GM10266 (cell line): Measurements from ENCODE around the gene NTHL1.

ENCODE experiments used
- DNase-seq: peaks from one replicate; pipeline ENCODE4 v3.0.0; 2012; ENCODE audit errors: extremely low spot score
- TF ChIP-seq, protein P1 (sequence below): IDR thresholded peaks from 2 replicates; pipeline ENCODE4 v1.5.1; 2012; ENCODE audit warnings: mild to moderate bottlenecking, low read depth; ENCODE audit not compliant: control insufficient read depth, insufficient read depth; ENCODE audit errors: missing control alignments

Gene NTHL1

DNA sequence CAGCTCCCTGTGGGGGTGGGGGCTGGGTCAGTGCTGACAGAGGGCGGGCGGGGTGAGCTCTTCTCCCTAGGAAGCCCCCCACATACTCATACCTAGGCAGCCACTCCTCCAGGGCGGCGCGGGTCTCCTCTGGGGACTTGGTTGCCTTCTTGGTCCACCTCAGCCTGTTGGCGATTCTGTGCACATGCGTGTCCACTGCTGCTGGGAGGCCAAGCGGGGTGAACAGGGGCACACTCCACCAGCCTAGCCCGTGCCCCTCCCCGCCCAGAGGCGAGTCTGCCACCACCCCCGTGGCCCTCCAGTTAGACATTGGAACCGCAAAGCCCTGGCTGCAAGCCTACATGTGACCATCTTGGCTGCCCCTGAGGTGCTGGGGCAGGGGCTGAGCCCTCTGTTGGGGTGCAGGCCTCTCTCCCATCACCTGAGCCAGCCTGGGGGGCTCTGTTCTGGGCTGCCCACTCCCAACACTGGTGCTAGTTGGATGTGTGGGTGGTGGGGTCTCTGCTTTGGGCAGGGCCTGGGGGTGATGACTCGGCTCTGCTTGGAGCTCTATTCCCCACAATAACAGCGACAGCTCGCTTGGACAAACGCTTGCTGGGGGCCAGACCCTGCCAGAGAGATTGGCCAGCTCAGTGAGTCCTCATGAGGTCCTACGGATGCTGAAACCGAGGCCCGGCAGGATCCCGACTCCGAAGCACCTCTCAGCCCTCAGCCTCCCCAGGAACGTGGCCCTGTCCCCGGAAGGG is 7.4 kb downstream of the NTHL1 start:
- DNase-seq, result no peak
- TF ChIP-seq, protein P1, sequence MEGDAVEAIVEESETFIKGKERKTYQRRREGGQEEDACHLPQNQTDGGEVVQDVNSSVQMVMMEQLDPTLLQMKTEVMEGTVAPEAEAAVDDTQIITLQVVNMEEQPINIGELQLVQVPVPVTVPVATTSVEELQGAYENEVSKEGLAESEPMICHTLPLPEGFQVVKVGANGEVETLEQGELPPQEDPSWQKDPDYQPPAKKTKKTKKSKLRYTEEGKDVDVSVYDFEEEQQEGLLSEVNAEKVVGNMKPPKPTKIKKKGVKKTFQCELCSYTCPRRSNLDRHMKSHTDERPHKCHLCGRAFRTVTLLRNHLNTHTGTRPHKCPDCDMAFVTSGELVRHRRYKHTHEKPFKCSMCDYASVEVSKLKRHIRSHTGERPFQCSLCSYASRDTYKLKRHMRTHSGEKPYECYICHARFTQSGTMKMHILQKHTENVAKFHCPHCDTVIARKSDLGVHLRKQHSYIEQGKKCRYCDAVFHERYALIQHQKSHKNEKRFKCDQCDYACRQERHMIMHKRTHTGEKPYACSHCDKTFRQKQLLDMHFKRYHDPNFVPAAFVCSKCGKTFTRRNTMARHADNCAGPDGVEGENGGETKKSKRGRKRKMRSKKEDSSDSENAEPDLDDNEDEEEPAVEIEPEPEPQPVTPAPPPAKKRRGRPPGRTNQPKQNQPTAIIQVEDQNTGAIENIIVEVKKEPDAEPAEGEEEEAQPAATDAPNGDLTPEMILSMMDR, result no peak

DNA sequence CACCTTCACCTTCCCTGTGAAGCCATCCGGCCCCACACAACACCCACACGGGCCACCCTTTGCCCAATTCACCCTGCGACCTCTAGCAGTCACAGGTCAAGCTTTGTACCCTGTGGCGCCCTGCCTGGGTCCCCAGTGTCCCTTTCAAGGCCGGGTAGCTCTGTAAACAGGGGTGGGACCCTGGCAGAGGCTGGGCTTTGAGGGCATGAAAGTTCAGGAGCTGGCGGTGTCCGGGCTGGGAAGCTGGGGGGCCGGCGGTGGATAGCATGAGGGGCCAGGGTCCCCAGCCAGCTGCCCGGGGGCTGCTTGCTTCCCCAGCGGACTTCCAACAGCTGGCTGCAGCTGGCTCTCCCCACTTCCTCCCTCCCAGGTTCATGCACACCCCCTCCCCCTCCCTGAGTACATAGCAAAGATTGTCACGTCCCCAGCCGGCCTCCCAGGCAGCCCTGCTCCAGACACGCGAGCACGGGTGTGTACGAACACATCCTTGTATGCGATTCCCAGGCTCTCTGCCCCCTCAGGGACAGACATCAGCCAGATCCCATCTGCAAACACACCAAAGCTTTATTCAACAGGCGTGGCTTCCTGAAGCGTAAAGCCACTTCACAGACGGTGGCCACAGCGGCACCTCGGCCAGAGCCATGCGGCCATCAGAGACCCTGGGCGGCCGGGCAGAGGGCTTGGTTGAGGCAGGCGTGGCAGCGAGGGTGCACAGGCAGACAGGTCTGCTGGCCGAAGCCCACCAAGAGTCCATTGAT is 8.2 kb downstream of the NTHL1 start:
- TF ChIP-seq, protein P1, result no peak
- DNase-seq, result no peak

DNA sequence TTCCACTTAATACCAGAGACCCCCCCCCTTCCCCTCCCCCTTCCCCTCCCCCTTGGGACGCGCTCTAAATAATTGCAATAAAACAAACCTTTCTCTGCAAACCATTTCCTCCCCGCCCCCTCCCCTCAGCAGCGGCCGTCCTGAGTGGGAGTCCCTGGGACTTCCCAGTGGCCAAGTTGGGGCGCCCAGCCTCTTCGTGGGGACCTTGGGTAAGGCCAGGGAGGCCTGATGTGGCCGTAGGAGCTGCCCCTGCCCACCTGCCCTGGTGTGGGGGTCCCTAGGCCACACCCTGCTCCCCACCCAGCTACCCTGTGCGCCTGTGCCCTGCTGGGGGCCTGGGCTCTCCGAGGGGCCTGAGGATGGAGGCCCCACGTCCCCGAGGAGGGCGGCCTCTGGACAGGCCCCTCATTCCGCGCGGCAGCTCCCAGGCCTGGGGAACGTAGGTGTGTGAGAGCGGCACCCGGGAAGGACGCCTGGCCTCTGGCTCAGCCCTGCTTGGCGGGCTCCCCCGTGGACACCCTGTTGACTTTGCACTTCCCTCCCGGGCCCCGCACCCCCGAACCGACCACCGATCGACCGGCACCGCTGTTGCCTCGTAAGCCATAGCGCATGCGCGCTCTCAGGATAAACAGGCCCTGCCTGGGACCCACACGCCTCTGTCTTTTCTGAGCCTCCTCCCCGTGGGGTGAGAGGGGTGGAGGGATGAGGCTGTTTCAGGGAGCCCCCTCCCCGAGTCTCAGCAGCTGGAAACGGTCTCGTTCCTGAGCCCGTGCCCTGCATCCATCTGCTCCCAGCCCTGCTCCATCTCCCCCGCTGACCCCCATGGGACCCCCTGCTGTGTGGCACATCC is 9.0 kb downstream of the NTHL1 start:
- TF ChIP-seq, protein P1, result no peak
- no peak for DNase-seq

DNA sequence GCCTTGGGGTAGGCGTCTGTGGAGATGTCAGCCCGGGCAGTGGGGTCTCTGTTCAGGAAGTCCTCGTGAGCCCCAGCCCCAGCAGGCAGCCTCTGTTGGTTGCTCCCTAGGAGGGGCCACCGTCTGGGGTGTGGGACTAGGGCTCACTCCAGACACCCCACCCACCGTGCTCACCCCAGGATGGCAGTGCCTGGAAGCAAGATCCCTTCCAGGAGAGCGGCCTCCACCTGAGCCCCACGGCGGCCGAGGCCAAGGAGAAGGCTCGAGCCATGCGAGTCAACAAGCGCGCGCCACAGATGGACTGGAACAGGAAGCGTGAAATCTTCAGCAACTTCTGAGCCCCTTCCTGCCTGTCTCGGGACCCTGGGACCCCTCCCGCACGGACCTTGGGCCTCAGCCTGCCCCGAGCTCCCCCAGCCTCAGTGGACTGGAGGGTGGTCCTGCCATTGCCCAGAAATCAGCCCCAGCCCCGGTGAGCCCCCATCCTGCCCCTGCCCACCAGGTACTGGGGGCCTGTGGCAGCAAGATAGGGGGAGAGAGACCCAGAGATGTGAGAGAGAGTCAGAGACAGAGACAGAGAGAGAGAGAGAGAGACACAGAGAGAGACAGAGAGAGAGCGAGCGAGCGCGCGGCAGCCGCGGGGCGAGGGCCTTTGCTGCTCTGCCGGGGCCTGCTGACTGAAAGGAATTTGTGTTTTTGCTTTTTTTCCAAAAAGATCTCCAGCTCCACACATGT is 9.8 kb downstream of the NTHL1 start:
- DNase-seq, result no peak
- TF ChIP-seq, protein P1, result no peak

DNA sequence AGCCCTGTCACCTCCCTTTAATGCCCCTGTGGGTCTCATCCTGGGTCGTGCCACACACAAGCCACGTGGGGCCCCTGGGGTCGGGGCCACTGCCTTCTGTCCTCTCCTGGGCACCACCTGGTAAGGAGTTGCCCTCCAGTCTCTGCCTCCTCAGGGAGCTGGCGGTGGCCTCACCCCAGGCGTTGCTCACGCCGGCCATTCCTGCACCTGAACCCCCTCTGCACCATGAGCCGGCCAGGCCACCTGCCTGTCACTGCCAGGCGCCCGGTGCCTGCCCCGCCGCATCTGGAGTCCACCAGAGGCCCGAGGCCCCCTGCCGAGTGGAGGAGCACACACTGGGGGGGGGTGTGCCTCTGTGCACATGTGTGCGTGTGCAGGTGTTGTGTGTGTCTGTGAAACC is 10.5 kb downstream of the NTHL1 start:
- DNase-seq, result no peak

DNA sequence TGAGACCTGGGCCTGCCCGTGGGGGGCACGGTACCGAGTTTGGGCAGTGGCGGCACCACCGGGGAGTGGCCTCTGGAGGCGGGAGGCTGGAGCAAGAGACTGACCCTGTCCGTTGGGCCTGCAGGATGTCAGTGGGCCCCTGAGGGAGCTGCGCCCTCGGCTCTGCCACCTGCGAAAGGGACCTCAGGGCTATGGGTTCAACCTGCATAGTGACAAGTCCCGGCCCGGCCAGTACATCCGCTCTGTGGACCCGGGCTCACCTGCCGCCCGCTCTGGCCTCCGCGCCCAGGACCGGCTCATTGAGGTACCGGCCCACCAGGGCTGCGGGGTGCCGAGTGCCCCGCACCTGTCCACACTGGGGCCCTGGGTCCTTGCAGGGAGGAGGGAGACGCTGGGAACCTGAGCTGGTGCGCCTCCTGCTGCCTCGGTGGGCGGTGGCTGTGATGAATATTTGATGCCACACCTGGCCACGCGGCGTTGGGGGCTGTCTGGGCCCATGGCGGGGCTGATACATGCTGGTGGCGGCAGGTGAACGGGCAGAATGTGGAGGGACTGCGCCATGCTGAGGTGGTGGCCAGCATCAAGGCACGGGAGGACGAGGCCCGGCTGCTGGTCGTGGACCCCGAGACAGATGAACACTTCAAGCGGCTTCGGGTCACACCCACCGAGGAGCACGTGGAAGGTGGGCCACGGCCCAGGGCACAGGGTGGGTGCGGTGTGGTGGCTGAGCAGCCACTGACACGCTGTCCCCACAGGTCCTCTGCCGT is 11.3 kb downstream of the NTHL1 start:
- no peak for DNase-seq

More for the DNA sequence above, 10.5 kb downstream of the NTHL1 start:
- TF ChIP-seq, protein P1, result no peak

More for the DNA sequence above, 11.3 kb downstream of the NTHL1 start:
- TF ChIP-seq, protein P1, result no peak
